ENCODE data around the gene SCN3B. TPM values are rescaled to one million over a fixed set of nuclear protein-coding genes. Genes with fewer than 3 reads are reported as not detected.

SCN3B gene
- polyA plus RNA-seq, 1 experiment: 0.17 TPM

GRCh38 chr11:123608371-123608770 lies 46.1 kb downstream of the SCN3B start:
- H3K27ac ChIP-seq (ENCODE audit: low read depth, low read length): no peak overlapping the region
- DNase-seq (ENCODE audit: low read depth, low spot score): no peak
- ChIA-PET POLR2A (no interaction called here), CTCF (interaction anchor here (1.2 kb wide), 1 partner anchor 26 kb away, joined by 3 read pairs; no protein-coding TSS in a partner anchor)
- H3K9me3 ChIP-seq (ENCODE audit: control insufficient read depth, insufficient read depth, low read length): no peaks in the 10 kb centered on the region
- H3K4me3 ChIP-seq (ENCODE audit: low read depth, low read length): no peak overlapping the region
- TF ChIP-seq CTCF (IDR thresholded peaks at IDR 0.05; ENCODE audit: low read depth, low read length): no peak
- H3K27me3 ChIP-seq (ENCODE audit: control insufficient read depth, insufficient read depth, low read length): no peaks in the 10 kb centered on the region

- ChIA-PET CTCF (interaction anchor here (1.2 to 1.6 kb wide), 2 partner anchors 26 to 28 kb away, joined by 3 read pairs; no protein-coding TSS in a partner anchor), POLR2A (no interaction called here)
- no peak for TF ChIP-seq CTCF (IDR thresholded peaks at IDR 0.05; ENCODE audit: low read depth, low read length)
- no peak overlapping the region for H3K27ac ChIP-seq (ENCODE audit: low read depth, low read length)
- no peak overlapping the region for H3K4me3 ChIP-seq (ENCODE audit: low read depth, low read length)
- DNase-seq (ENCODE audit: low read depth, low spot score): no peak
- no peaks in the 10 kb centered on the region for H3K9me3 ChIP-seq (ENCODE audit: control insufficient read depth, insufficient read depth, low read length)
- no peaks in the 10 kb centered on the region for H3K27me3 ChIP-seq (ENCODE audit: control insufficient read depth, insufficient read depth, low read length)
These were observed 46.6 kb downstream of the SCN3B start for GRCh38 chr11:123607781-123608180.

- CTCF ChIA-PET: interaction anchor here (0.7 to 2.5 kb wide), 3 partner anchors 23 to 107 kb away, joined by 3 to 11 read pairs (median 4); no protein-coding TSS in a partner anchor
- Histone ChIP-seq H3K4me3 (ENCODE audit: low read depth, low read length) (no peak overlapping the region), H3K27me3 (ENCODE audit: control insufficient read depth, insufficient read depth, low read length) (no peaks in the 10 kb centered on the region), H3K9me3 (ENCODE audit: control insufficient read depth, insufficient read depth, low read length) (no peaks in the 10 kb centered on the region), H3K27ac (ENCODE audit: low read depth, low read length) (no peak overlapping the region)
- POLR2A ChIA-PET: no interaction called here
- no peak for TF ChIP-seq CTCF (IDR thresholded peaks at IDR 0.05; ENCODE audit: low read depth, low read length)
- DNase-seq (ENCODE audit: low read depth, low spot score): no peak
These were observed 50.8 kb downstream of the SCN3B start for GRCh38 chr11:123603666-123604065.

- H3K4me3 ChIP-seq (ENCODE audit: low read depth, low read length): no peak overlapping the region
- H3K9me3 ChIP-seq (ENCODE audit: control insufficient read depth, insufficient read depth, low read length): no peaks in the 10 kb centered on the region
- ChIA-PET POLR2A (no interaction called here), CTCF (interaction anchor here (1.3 to 1.6 kb wide), 4 partner anchors 21 to 109 kb away, joined by 5 to 9 read pairs (median 6); no protein-coding TSS in a partner anchor)
- H3K27me3 ChIP-seq (ENCODE audit: control insufficient read depth, insufficient read depth, low read length): no peaks in the 10 kb centered on the region
- DNase-seq (ENCODE audit: low read depth, low spot score): no peak
- no peak for TF ChIP-seq CTCF (IDR thresholded peaks at IDR 0.05; ENCODE audit: low read depth, low read length)
- no peak overlapping the region for H3K27ac ChIP-seq (ENCODE audit: low read depth, low read length)
These were observed 52.7 kb downstream of the SCN3B start for GRCh38 chr11:123601743-123602142.

- Histone ChIP-seq H3K4me3 (ENCODE audit: low read depth, low read length) (no peak overlapping the region), H3K27me3 (ENCODE audit: control insufficient read depth, insufficient read depth, low read length) (no peaks in the 10 kb centered on the region), H3K9me3 (ENCODE audit: control insufficient read depth, insufficient read depth, low read length) (no peaks in the 10 kb centered on the region), H3K27ac (ENCODE audit: low read depth, low read length) (no peak overlapping the region)
- ChIA-PET CTCF (interaction anchor here (0.6 to 1.6 kb wide), 5 partner anchors 21 to 109 kb away, joined by 3 to 9 read pairs (median 6); no protein-coding TSS in a partner anchor), POLR2A (interaction anchor here (0.7 kb wide), 2 partner anchors 16 to 90 kb away, joined by 3 to 5 read pairs; no protein-coding TSS in a partner anchor)
- TF ChIP-seq CTCF (IDR thresholded peaks at IDR 0.05; ENCODE audit: low read depth, low read length): no peak
- DNase-seq (ENCODE audit: low read depth, low spot score): no peak
These were observed 53.3 kb downstream of the SCN3B start for GRCh38 chr11:123601136-123601535.

Data from AG04450 (cell line).